HG03520 (cell line): ENCODE measurements around the gene RAB31.
"Not testable (repeated sequence)": the region's sequence is repeated elsewhere in the genome, so short reads cannot be mapped to it uniquely, and the experiment has no call there.

Experiments
- ATAC-seq: cut with Tn5 transposase; IDR thresholded peaks from one replicate; pipeline ENCODE4 v1.9.1; 2021; ENCODE audit warnings: mild to moderate bottlenecking, moderate library complexity; ENCODE audit not compliant: unreplicated experiment

Gene RAB31

GRCh38 chr18:9708057-9708433, at the start of gene RAB31:
Gene RAB31, plus strand, starts transcription at chr18:9708301. Its CDS starts 105 bp downstream, at chr18:9708406.
- peak; percentile 26 for ATAC-seq

GRCh38 chr18:9659499-9660375, 48.4 kb upstream of the RAB31 start:
- ATAC-seq: no peak

- ATAC-seq: no peak
Measured at GRCh38 chr18:9661564-9661963, 46.5 kb upstream of the RAB31 start.

- no peak for ATAC-seq
Measured at GRCh38 chr18:9663377-9663776, 44.7 kb upstream of the RAB31 start.

GRCh38 chr18:9665314-9665713, 42.8 kb upstream of the RAB31 start:
- ATAC-seq: no peak

GRCh38 chr18:9666548-9666947, 41.6 kb upstream of the RAB31 start:
- no peak for ATAC-seq

GRCh38 chr18:9669016-9669415, 39.1 kb upstream of the RAB31 start:
- ATAC-seq: no peak

- no peak for ATAC-seq
Measured at GRCh38 chr18:9671214-9671613, 36.9 kb upstream of the RAB31 start.

GRCh38 chr18:9673296-9674251, 34.5 kb upstream of the RAB31 start:
- peak; percentile 98 for ATAC-seq

GRCh38 chr18:9678216-9678615, 29.9 kb upstream of the RAB31 start:
- not testable (repeated sequence) for ATAC-seq

- no peak for ATAC-seq
Measured at GRCh38 chr18:9679125-9679524, 29.0 kb upstream of the RAB31 start.

GRCh38 chr18:9681217-9681616, 26.9 kb upstream of the RAB31 start:
- no peak for ATAC-seq

GRCh38 chr18:9682572-9682971, 25.5 kb upstream of the RAB31 start:
- ATAC-seq: no peak

- no peak for ATAC-seq
Measured at GRCh38 chr18:9683418-9684396, 24.4 kb upstream of the RAB31 start.

GRCh38 chr18:9684881-9685614, 23.1 kb upstream of the RAB31 start:
- no peak for ATAC-seq

- ATAC-seq: no peak
Measured at GRCh38 chr18:9685615-9685890, 22.5 kb upstream of the RAB31 start.

GRCh38 chr18:9688036-9688741, 19.9 kb upstream of the RAB31 start:
- ATAC-seq: no peak

- no peak for ATAC-seq
Measured at GRCh38 chr18:9689253-9689652, 18.8 kb upstream of the RAB31 start.

- no peak for ATAC-seq
Measured at GRCh38 chr18:9690418-9691188, 17.5 kb upstream of the RAB31 start.
